H1 (cell line): ENCODE data around the gene COL26A1. TPM values are rescaled to one million over a fixed set of nuclear protein-coding genes. Genes with fewer than 3 reads are reported as not detected.
A peak's percentile ranks its signal among the peaks of the same experiment; 100 is the strongest.

Experiments used
- CTCF ChIA-PET: fragments of 300-600 bp; sonication (Branson Sonifier 250); formaldehyde crosslinking; loops from one replicate; lab custom pipeline; 2021; ENCODE audit not compliant: partially characterized antibody; lab: Charles Lee
- POLR2A ChIA-PET: fragments of 300-600 bp; sonication (Branson Sonifier 250); formaldehyde crosslinking; loops from one replicate; lab custom pipeline; 2021; ENCODE audit warnings: inconsistent platforms; ENCODE audit not compliant: partially characterized antibody; lab: Charles Lee
- DNase-seq, 2 experiments: peaks; one replicate each; pipeline versions ENCODE4 v3.0.0 to v3.0.0-alpha.2; 2010 to 2022; ENCODE audit warnings: low spot score in 2 of 2, low read depth in 1 of 2, mixed read lengths in 1 of 2
- FAIRE-seq: peaks from 2 replicates; lab custom pipeline; 2011; peaks lifted over from hg19 to GRCh38; lab: Jason Lieb, UNC
- H2AFZ ChIP-seq: 2 replicates; pipeline ENCODE4 v1.8.1; 2012; ENCODE audit warnings: low read length, inconsistent platforms
- H2AK5ac ChIP-seq: 2 replicates; pipeline ENCODE4 v1.6.1; 2013; ENCODE audit warnings: low read depth, low read length
- H2BK120ac ChIP-seq: replicated peaks from 2 replicates; pipeline ENCODE3; 2013; ENCODE audit warnings: low read depth, low read length, inconsistent platforms
- H2BK12ac ChIP-seq: 2 replicates; pipeline ENCODE4 v1.6.1; 2013; ENCODE audit warnings: low read depth, low read length
- H2BK15ac ChIP-seq: 2 replicates; pipeline ENCODE4 v1.6.1; 2013; ENCODE audit warnings: low read length
- H2BK20ac ChIP-seq: 2 replicates; pipeline ENCODE4 v1.6.1; 2013; ENCODE audit warnings: low read length
- H2BK5ac ChIP-seq: 2 replicates; pipeline ENCODE4 v1.6.1; 2013; ENCODE audit warnings: low read depth, low read length
- H3K14ac ChIP-seq: 2 replicates; pipeline ENCODE4 v1.6.1; 2013; ENCODE audit warnings: inconsistent platforms; ENCODE audit not compliant: insufficient read length
- H3K18ac ChIP-seq: 2 replicates; pipeline ENCODE4 v1.6.1; 2013; ENCODE audit warnings: low read length; ENCODE audit errors: extremely low read depth
- H3K23ac ChIP-seq: 2 replicates; pipeline ENCODE4 v1.6.1; 2013; ENCODE audit warnings: inconsistent platforms; ENCODE audit not compliant: insufficient read length
- H3K23me2 ChIP-seq: 2 replicates; pipeline ENCODE4 v1.6.1; 2013; ENCODE audit warnings: low read depth, low read length
- H3K27ac ChIP-seq: 2 replicates; pipeline ENCODE4 v1.6.1; 2011; ENCODE audit warnings: low read depth, low read length, inconsistent platforms
- H3K27me3 ChIP-seq, 4 experiments: replicated peaks in 1 of 4; 1 replicate in 1 of 4; 2 replicates in 3 of 4; pipeline versions ENCODE4 v1.6.1 to v1.8.1; 2011 to 2013; ENCODE audit warnings: low read length in 3 of 4, mild to moderate bottlenecking in 3 of 4, inconsistent platforms in 2 of 4, mixed read lengths in 2 of 4, moderate library complexity in 1 of 4; ENCODE audit not compliant: control insufficient read depth in 3 of 4, insufficient read depth in 3 of 4; ENCODE audit errors: extremely low read depth in 1 of 4
- H3K36me3 ChIP-seq, 4 experiments: 2 replicates each; pipeline versions ENCODE4 v1.6.1 to v1.8.1; 2011 to 2013; ENCODE audit warnings: mild to moderate bottlenecking in 4 of 4, low read length in 3 of 4, moderate library complexity in 2 of 4, control low read depth in 1 of 4, inconsistent platforms in 1 of 4; ENCODE audit not compliant: insufficient read depth in 4 of 4, control insufficient read depth in 2 of 4
- H3K4ac ChIP-seq: replicated peaks from 2 replicates; pipeline ENCODE3; 2013; ENCODE audit warnings: low read length, low read depth, mixed read lengths, inconsistent platforms; ENCODE audit not compliant: insufficient read length
- H3K4me1 ChIP-seq, 4 experiments: replicated peaks in 1 of 4; 1 replicate in 1 of 4; 2 replicates in 3 of 4; pipeline versions ENCODE4 v1.6.1 to v1.8.1; 2011 to 2013; ENCODE audit warnings: low read length in 3 of 4, inconsistent platforms in 2 of 4, mixed read lengths in 1 of 4; ENCODE audit not compliant: insufficient read depth in 4 of 4, control insufficient read depth in 3 of 4
- H3K4me2 ChIP-seq, 2 experiments: 2 replicates each; pipeline versions ENCODE4 v1.6.1 to v1.8.1; 2011 to 2013; ENCODE audit warnings: low read depth in 2 of 2, low read length in 2 of 2, control low read depth in 1 of 2, inconsistent platforms in 1 of 2, mild to moderate bottlenecking in 1 of 2; ENCODE audit not compliant: insufficient read depth in 1 of 2
- H3K4me3 ChIP-seq, 4 experiments: fragments of 200-600, 300-600 bp in 1 of 4; sonication (generic), shearing (Covaris generic), sonication (Bioruptor Twin) in 1 of 4; 2 replicates each; pipeline versions ENCODE4 v1.5.1 to v1.8.1; 2011 to 2016; ENCODE audit warnings: low read length in 4 of 4, low read depth in 3 of 4, control low read depth in 2 of 4, inconsistent platforms in 2 of 4, mild to moderate bottlenecking in 2 of 4, mixed read lengths in 1 of 4, moderate library complexity in 1 of 4; ENCODE audit not compliant: insufficient read depth in 2 of 4; ENCODE audit errors: extremely low read depth in 1 of 4
- H3K56ac ChIP-seq: replicated peaks from 2 replicates; pipeline ENCODE3; 2013; ENCODE audit warnings: low read depth, mild to moderate bottlenecking, mixed read lengths, low read length, inconsistent platforms; ENCODE audit not compliant: insufficient read length
- H3K79me1 ChIP-seq: 2 replicates; pipeline ENCODE4 v1.6.1; 2013; ENCODE audit warnings: low read depth, low read length, control low read depth
- H3K79me2 ChIP-seq, 2 experiments: 2 replicates each; pipeline versions ENCODE4 v1.6.1 to v1.8.1; 2012 to 2013; ENCODE audit warnings: low read length in 2 of 2, mild to moderate bottlenecking in 2 of 2, inconsistent platforms in 1 of 2; ENCODE audit not compliant: insufficient read depth in 2 of 2, control insufficient read depth in 1 of 2
- H3K9ac ChIP-seq, 4 experiments: replicated peaks in 1 of 4; 1 replicate in 1 of 4; 2 replicates in 3 of 4; pipeline versions ENCODE4 v1.6.1 to v1.8.1; 2011 to 2013; ENCODE audit warnings: low read depth in 3 of 4, low read length in 3 of 4, control low read depth in 2 of 4, mild to moderate bottlenecking in 2 of 4, moderate library complexity in 2 of 4, inconsistent platforms in 1 of 4; ENCODE audit errors: extremely low read depth in 1 of 4
- H3K9me3 ChIP-seq, 2 experiments: 2 replicates each; pipeline versions ENCODE4 v1.6.1 to v1.8.1; 2012 to 2013; ENCODE audit warnings: mild to moderate bottlenecking in 2 of 2, moderate library complexity in 2 of 2, control low read depth in 1 of 2, inconsistent platforms in 1 of 2, low read depth in 1 of 2, low read length in 1 of 2, mixed read lengths in 1 of 2; ENCODE audit not compliant: insufficient read depth in 2 of 2
- H4K20me1 ChIP-seq, 2 experiments: replicated peaks in 1 of 2; 2 replicates each; pipeline versions ENCODE3 to v1.8.1; 2011 to 2013; ENCODE audit warnings: inconsistent platforms in 2 of 2, low read length in 2 of 2, mild to moderate bottlenecking in 1 of 2; ENCODE audit not compliant: insufficient read depth in 2 of 2, control insufficient read depth in 1 of 2
- H4K5ac ChIP-seq: 2 replicates; pipeline ENCODE4 v1.6.1; 2013; ENCODE audit warnings: low read length, low read depth, mixed read lengths, inconsistent platforms; ENCODE audit not compliant: insufficient read length
- H4K8ac ChIP-seq: 2 replicates; pipeline ENCODE4 v1.8.0; 2013; ENCODE audit warnings: mild to moderate bottlenecking, moderate library complexity, low read length, inconsistent platforms; ENCODE audit not compliant: insufficient read depth; ENCODE audit errors: extremely low read depth
- H4K91ac ChIP-seq: replicated peaks from 2 replicates; pipeline ENCODE3; 2013; ENCODE audit warnings: low read length, mixed read lengths, inconsistent platforms; ENCODE audit not compliant: insufficient read length
- CTBP2 ChIP-seq: IDR thresholded peaks from 2 replicates; pipeline ENCODE4 v1.7.0; 2011; ENCODE audit warnings: borderline replicate concordance, mild to moderate bottlenecking, moderate library complexity, mixed read lengths, low read length; ENCODE audit not compliant: insufficient read depth, insufficient read length
- EP300 ChIP-seq, 2 experiments: IDR thresholded peaks; 1 replicate in 1 of 2; 2 replicates in 1 of 2; pipeline ENCODE4 v1.6.1; 2011 to 2012; ENCODE audit warnings: low read depth in 2 of 2, low read length in 2 of 2, mild to moderate bottlenecking in 2 of 2, borderline replicate concordance in 1 of 2, inconsistent platforms in 1 of 2, moderate library complexity in 1 of 2
- GABPA ChIP-seq: IDR thresholded peaks from 2 replicates; pipeline ENCODE4 v1.6.1; 2011; ENCODE audit warnings: mild to moderate bottlenecking, low read length, moderate library complexity, borderline replicate concordance; ENCODE audit not compliant: insufficient read depth
- HDAC6 ChIP-seq: IDR thresholded peaks from one replicate; pipeline ENCODE4 v1.7.1; 2012; ENCODE audit warnings: low read depth, mild to moderate bottlenecking, inconsistent platforms, low read length, moderate library complexity
- POLR2A ChIP-seq, 2 experiments: IDR thresholded peaks; 1 replicate in 1 of 2; 2 replicates in 1 of 2; pipeline ENCODE4 v1.6.1; 2011; ENCODE audit warnings: low read depth in 2 of 2, low read length in 2 of 2, mild to moderate bottlenecking in 2 of 2; ENCODE audit errors: control extremely low read depth in 1 of 2
- RAD21 ChIP-seq, 2 experiments: IDR thresholded peaks in 1 of 2; conservative IDR thresholded peaks in 1 of 2; 2 replicates each; pipeline ENCODE4 v1.6.1; 2011; ENCODE audit warnings: low read depth in 2 of 2, low read length in 2 of 2, improper control_type of control experiment in 1 of 2, inconsistent platforms in 1 of 2, mild to moderate bottlenecking in 1 of 2, moderate library complexity in 1 of 2
- RFX5 ChIP-seq: IDR thresholded peaks from 2 replicates; pipeline ENCODE4 v1.6.1; 2011; ENCODE audit warnings: low read depth, low read length, improper control_type of control experiment, borderline replicate concordance
- SIX5 ChIP-seq: IDR thresholded peaks from 2 replicates; pipeline ENCODE4 v1.6.1; 2011; ENCODE audit warnings: mild to moderate bottlenecking, low read depth, low read length
- SP2 ChIP-seq: IDR thresholded peaks from 2 replicates; pipeline ENCODE4 v1.6.1; 2012; ENCODE audit warnings: mild to moderate bottlenecking, low read length, inconsistent platforms
- WGBS, 2 experiments: shearing (Covaris generic) in 1 of 2; methylation state at CpG; one replicate each; pipeline versions ENCODE4 v1.1.6 to v1.1.7; 2013 to 2015; ENCODE audit warnings: low lambda C conversion rate in 2 of 2, mixed read lengths in 2 of 2, inconsistent platforms in 1 of 2, low coverage in 1 of 2, missing lambda C conversion rate in 1 of 2; ENCODE audit not compliant: insufficient replicate concordance in 2 of 2, insufficient coverage in 1 of 2, insufficient read length in 1 of 2; ENCODE audit errors: extremely low coverage in 1 of 2, missing lambda C conversion rate in 1 of 2; 5-methylcytosine and 5-hydroxymethylcytosine counted together
- polyA plus RNA-seq, 7 experiments: library from polyadenylated mRNA; depleted of rRNA in 3 of 7; stranded (reverse) in 5 of 7; unstranded in 2 of 7; fragments of >200 nt in 5 of 7; fragments of 200-250 nt in 2 of 7; gene quantifications; 1 replicate in 5 of 7; 2 replicates in 1 of 7; 4 replicates in 1 of 7; pipeline versions ENCODE4 v1.2.1 to v1.2.3, GENCODE V29; 2011 to 2013; ENCODE audit warnings: missing spikeins in 2 of 7, mixed read lengths in 2 of 7
- total RNA-seq: library from RNA; stranded (reverse); fragmentation: NEBNext Ultra II Directional; extraction: Animal tissue kit (Norgen Biotek cat#: 25700); gene quantifications from 2 replicates; pipeline ENCODE4 v1.2.1, GENCODE V29; 2021
- TF ChIP-seq, protein P1 (sequence below), 3 experiments: IDR thresholded peaks; 1 replicate in 2 of 3; 2 replicates in 1 of 3; pipeline versions ENCODE4 v1.5.1 to v1.6.1; 2011; ENCODE audit warnings: low read length in 3 of 3, mild to moderate bottlenecking in 3 of 3, inconsistent platforms in 2 of 3, low read depth in 1 of 3, moderate library complexity in 1 of 3; ENCODE audit not compliant: insufficient read depth in 1 of 3; ENCODE audit errors: control extremely low read depth in 1 of 3

Gene COL26A1
- total and polyA plus RNA-seq, 2 of the 8 experiments (the other 6 are each of a cell fraction or from before 2014, with no cell fraction given), result 51.1 to 68.8 TPM

DNA sequence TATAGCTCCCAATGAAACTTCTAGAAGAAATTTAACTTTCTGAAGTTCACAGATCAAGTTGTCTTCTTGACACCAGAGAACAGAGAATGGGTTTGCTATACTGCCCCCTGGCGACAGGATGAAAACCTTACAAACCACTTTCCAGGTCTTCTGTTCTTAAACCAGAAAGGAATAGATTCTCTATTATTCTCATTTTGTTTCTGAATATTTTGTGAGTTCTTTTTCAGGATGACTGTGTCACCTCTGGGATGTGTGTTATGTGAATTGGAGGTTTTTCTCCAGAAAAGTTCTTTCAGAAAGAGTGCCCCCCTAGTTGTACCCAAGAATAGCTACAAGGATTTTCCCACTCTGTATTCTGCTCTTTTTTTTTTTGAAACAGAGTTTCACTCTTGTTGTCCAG, 47.3 kb upstream of the COL26A1 start:
- Histone ChIP-seq H3K79me2 (peaks cover 0 to 14% of the 10 kb centered on the region in 2 experiments; a peak in 2 of 4 replicates), H2BK20ac (no peak overlapping the region), H4K91ac (no peak overlapping the region), H2BK12ac (no peak overlapping the region), H3K4me2 (no peak overlapping the region), H2BK5ac (no peak overlapping the region), H3K27me3 (no peaks in the 10 kb centered on the region), H3K9ac (no peak overlapping the region), H4K5ac (no peak overlapping the region), H3K23ac (no peak overlapping the region), H2BK120ac (no peak overlapping the region), H3K79me1 (peaks cover 2% of the 10 kb centered on the region; the same call in 1 of the 2 replicates), H3K9me3 (no peaks in the 10 kb centered on the region), H3K4ac (no peak overlapping the region), H2AK5ac (no peak overlapping the region), H4K20me1 (peaks cover 1 to 4% of the 10 kb centered on the region in 2 experiments), H2BK15ac (no peak overlapping the region), H3K14ac (no peak overlapping the region), H3K4me3 (no peak overlapping the region), H2AFZ (no peak overlapping the region), H3K56ac (no peak overlapping the region), H3K4me1 (no peaks in the 10 kb centered on the region), H4K8ac (no peak overlapping the region), H3K36me3 (peaks cover 8 to 51% (median 13%) of the 10 kb centered on the region in 4 experiments), H3K18ac (no peak overlapping the region), H3K27ac (no peak overlapping the region), H3K23me2 (peaks cover under 1% of the 10 kb centered on the region; the same call in 1 of the 2 replicates)
- POLR2A ChIA-PET, result interaction anchor here (1.1 to 5.5 kb wide), 6 partner anchors 10 to 914 kb away, joined by 3 to 68 read pairs (median 3); no protein-coding TSS in a partner anchor
- CTCF ChIA-PET, result interaction anchor here (0.6 to 3.9 kb wide), 45 partner anchors 8 to 954 kb away, joined by 3 to 18 read pairs (median 4); no protein-coding TSS in a partner anchor
- WGBS, 2 experiments, result 0% methylated on average over 1 of the region's 1 CpG; no CpG with 5 or more reads in 1 of the 2 experiments
- FAIRE-seq (no peak), DNase-seq (peak in 1 of 2 experiments; percentile 81)
- TF ChIP-seq HDAC6 (no peak), GABPA (no peak), POLR2A (IDR thresholded peaks at IDR 0.05; ENCODE audit: control extremely low read depth in 1 of 2, low read depth in 2 of 2, low read length in 2 of 2) (no peak), SIX5 (no peak), EP300 (IDR thresholded peaks at IDR 0.05; ENCODE audit: borderline replicate concordance in 1 of 2, low read depth in 2 of 2, low read length in 2 of 2) (no peak), RFX5 (no peak), RAD21 (IDR thresholded peaks at IDR 0.05 in 1 of 2, conservative IDR thresholded peaks at IDR 0.05 in 1 of 2; ENCODE audit: low read depth in 2 of 2, low read length in 2 of 2) (peak; percentile 39 to 57; a peak in 3 of 4 replicates), CTBP2 (no peak), SP2 (no peak)
- TF ChIP-seq, protein P1, sequence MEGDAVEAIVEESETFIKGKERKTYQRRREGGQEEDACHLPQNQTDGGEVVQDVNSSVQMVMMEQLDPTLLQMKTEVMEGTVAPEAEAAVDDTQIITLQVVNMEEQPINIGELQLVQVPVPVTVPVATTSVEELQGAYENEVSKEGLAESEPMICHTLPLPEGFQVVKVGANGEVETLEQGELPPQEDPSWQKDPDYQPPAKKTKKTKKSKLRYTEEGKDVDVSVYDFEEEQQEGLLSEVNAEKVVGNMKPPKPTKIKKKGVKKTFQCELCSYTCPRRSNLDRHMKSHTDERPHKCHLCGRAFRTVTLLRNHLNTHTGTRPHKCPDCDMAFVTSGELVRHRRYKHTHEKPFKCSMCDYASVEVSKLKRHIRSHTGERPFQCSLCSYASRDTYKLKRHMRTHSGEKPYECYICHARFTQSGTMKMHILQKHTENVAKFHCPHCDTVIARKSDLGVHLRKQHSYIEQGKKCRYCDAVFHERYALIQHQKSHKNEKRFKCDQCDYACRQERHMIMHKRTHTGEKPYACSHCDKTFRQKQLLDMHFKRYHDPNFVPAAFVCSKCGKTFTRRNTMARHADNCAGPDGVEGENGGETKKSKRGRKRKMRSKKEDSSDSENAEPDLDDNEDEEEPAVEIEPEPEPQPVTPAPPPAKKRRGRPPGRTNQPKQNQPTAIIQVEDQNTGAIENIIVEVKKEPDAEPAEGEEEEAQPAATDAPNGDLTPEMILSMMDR (IDR thresholded peaks at IDR 0.05; ENCODE audit: control extremely low read depth in 1 of 3, insufficient read depth in 1 of 3, low read depth in 1 of 3, low read length in 3 of 3), result peak in 2 of 3 experiments; percentile 57 to 74; a peak in 2 of 4 replicates
